ENCODE measurements around the gene ZNF682. TPM values are rescaled to one million over a fixed set of nuclear protein-coding genes. Genes with fewer than 3 reads are reported as not detected.

ZNF682 gene
- total RNA-seq = 2.0 and 5.0 TPM in 2 replicates

GRCh38 chr19:20039203-20039723 lies at the start of gene ZNF682:
ZNF682 (minus strand) TSS chr19:20039505; CDS start chr19:20039345, 160 bp downstream.

GRCh38 chr19:20077791-20078463 lies 38.6 kb upstream of the ZNF682 start, which contains the start of gene ZNF90:
ZNF90 (plus strand) TSS chr19:20078000; CDS start chr19:20078133, 133 bp downstream.

Small RNAs within 50 kb of the gene (small RNA-seq; reads per million reads assigned to genes)
- not detected for gene AC006539.3

Other genes starting within 250 kb of the ZNF682 start
- 18.2 and 33.1 TPM in 2 replicates for gene ZNF506, start 217.8 kb downstream of the ZNF682 start, total RNA-seq
- gene ZNF253, start 173.6 kb downstream of the ZNF682 start, total RNA-seq = 5.5 and 8.4 TPM in 2 replicates
- gene ZNF93, start 138.6 kb downstream of the ZNF682 start, total RNA-seq = 3.5 and 7.2 TPM in 2 replicates
- gene ZNF90, start 38.5 kb upstream of the ZNF682 start, total RNA-seq = 2.0 and 2.5 TPM in 2 replicates
- gene ZNF486, start 127.7 kb upstream of the ZNF682 start, total RNA-seq = 9.4 and 9.7 TPM in 2 replicates